Measurements from ENCODE around the gene DHRS7B.
"Not testable (repeated sequence)": the region's sequence is repeated elsewhere in the genome, so short reads cannot be mapped to it uniquely, and the experiment has no call there.

Gene DHRS7B

GRCh38 chr17:21113049-21113690 is 13.6 kb upstream of the DHRS7B start:
- no peak for DNase-seq

GRCh38 chr17:21113716-21114115 is 13.0 kb upstream of the DHRS7B start:
- DNase-seq, result no peak

DNA sequence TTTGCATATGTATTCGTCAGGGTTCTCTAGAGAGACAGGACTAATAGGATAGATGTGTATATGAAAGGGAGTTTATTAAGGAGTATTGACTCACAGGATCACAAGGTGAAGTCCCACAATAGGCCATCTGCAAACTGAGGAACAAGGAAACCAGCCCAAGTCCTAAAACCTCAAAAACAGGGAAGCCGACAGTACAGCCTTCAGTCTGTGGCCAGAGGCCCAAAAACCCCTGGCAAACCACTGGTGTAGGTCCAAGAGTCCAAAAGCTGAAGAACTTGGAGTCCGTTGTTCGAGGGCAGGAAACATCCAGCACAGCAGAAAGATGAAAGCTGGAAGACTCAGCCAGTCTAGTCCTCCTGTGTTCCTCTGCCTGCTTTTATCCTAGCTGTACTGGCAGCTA is 12.0 kb upstream of the DHRS7B start:
- DNase-seq, result not testable (repeated sequence)

DNA sequence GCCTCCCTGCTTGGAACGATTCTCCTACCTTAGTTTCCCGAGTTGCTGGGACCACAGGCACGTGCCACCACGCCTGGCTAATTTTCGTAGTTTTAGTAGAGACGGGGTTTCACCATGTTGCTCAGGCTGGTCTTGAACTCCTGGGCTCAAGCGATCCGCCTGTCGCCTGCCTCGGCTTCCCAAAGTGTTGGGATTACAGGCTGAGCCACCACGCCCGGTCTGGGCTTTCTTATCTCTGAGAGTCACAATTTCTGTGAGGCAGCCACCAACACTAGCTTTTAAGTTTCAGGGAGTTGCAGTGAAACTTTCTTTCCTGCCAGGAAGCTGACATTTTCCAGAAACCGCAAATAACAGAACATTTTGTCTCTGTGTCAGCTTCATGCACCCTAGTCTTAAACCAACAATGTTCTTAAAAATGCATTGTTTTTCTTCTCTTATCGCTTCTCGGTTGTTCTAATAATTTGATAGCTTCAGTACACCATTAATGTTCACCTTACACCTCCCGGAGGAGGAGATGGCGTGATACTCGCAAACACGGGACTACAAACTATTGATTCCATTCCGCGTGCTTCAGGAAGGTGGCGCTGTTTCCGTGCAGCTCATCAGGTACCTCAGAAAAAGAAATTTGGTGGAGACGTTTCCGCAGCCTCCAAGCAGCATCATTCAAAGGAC is 7.4 kb upstream of the DHRS7B start:
- DNase-seq, result no peak

- no peak for DNase-seq
Measured at GRCh38 chr17:21119919-21120249, 6.9 kb upstream of the DHRS7B start.

DNA sequence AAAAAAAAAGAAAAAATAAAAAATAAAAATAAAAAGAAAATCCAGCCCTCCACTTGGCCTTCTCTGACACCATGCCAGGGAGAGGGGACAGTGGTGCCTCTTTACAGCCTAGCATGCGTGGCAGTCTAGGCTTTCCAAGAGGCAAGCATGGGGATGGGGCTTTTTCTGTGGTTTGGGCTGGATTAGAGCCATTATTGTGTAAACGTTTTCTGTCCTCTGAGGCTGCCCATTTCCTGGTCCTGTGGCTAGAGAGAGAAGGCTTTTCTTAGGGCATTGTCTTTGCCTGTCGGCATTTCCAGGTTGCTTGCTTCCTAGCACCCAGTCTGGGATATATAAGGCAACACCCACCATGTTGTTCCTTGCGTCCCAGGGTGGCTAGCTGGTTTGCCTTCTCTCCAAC is 2.7 kb upstream of the DHRS7B start:
- no peak for DNase-seq

GRCh38 chr17:21124517-21124916 is 2.2 kb upstream of the DHRS7B start:
- not testable (repeated sequence) for DNase-seq

GRCh38 chr17:21125862-21126261 is 902 bp upstream of the DHRS7B start:
- no peak for DNase-seq

GRCh38 chr17:21127509-21128077 is 829 bp downstream of the DHRS7B start:
- DNase-seq, result no peak

- no peak for DNase-seq
Measured at GRCh38 chr17:21129023-21129681, 2.4 kb downstream of the DHRS7B start.

- DNase-seq, result no peak
Measured at GRCh38 chr17:21131137-21131536, 4.4 kb downstream of the DHRS7B start.

- DNase-seq, result no peak
Measured at GRCh38 chr17:21132428-21132827, 5.7 kb downstream of the DHRS7B start.

DNA sequence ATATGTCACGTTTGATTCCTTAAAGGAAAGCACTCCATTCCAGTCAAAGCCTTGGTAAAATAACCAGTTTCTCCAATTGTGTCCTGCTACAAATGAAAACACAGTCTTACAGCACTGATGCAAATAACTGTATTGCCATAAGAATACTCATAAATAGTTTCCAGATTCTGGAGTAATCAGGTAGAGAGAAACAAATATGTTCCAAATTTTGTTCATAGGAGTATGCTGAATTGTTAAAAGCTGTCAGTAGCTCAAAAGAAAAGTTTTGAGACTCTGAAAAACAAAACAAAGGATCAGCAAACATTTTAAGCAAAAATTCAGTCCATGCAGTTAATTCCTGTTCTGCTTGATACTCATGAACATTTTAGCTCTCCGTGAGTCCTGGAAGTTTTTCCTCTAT is 7.8 kb downstream of the DHRS7B start:
- no peak for DNase-seq

DNA sequence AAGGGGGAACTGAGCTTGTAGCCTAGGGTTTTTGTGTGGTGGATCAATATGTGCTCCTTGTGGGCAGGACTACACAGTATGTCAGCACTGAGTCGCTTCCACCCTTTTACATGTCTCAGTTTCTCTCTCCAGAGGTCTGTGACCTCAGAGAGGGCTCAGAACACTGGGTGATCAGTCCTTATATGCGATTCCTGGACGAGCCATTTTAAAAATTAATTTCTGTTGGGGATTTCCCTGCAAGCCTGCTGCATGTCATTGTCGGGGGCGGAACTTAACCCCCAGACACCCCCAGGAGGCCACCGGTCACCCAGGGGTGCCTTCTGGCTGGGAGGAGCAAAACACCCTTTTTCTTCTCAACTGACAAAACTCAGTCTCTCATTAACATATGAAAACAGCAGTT is 14.1 kb downstream of the DHRS7B start:
- no peak for DNase-seq

- no peak for DNase-seq
Measured at GRCh38 chr17:21141331-21141730, 14.6 kb downstream of the DHRS7B start.

GRCh38 chr17:21142065-21142464 is 15.3 kb downstream of the DHRS7B start:
- DNase-seq, result not testable (repeated sequence)

GRCh38 chr17:21143695-21144094 is 16.9 kb downstream of the DHRS7B start:
- no peak for DNase-seq

DNA sequence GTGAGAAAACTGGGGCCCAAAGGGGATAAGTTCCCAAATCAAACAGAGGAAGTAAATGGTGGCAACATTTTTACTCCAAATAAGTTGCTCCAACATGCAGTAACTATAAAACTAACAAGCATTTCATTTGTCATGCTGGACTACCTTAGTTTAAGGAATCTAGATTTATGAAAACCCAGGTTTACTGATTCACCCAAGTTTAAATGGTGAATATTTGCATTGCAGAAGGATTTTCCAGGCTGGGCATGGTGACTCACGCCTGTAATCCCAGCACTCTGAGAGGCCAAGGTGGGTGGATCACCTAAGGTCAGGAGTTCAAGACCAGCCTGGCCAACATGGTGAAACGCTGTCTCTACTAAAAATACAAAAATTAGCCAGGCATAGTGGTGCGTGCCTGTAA is 17.5 kb downstream of the DHRS7B start:
- DNase-seq, result not testable (repeated sequence)

DNA sequence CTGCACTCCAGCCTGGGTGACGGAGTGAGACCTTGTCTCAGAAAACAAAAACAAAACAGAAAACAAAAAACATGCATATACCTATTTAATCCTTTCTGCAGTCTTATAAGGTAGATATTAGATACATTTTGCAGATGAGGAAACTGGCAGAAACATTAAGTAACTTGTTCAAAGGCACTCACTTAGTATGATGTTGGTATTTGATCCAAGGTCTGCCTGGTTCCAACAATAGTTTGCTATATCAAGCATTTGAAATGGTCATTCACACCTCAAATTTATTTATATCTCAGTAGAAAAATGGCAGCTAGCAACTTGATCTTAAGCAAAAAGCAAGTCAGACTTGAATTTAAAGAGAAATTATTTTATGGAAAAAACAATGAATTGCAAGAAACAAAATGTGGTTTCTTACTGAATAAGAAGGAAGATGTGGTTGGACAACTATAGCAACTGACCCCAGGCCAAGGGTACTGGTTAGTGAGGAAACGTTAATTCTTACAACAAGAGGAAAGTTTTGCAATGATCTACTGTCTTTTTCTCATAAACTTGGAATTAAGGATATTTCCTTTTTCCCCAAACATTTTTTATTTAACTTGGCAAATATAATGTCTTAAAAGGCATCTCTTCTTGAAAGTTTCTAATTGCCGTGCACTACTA is 19.7 kb downstream of the DHRS7B start:
- no peak for DNase-seq

GRCh38 chr17:21149621-21150020 is 22.9 kb downstream of the DHRS7B start:
- no peak for DNase-seq

DNA sequence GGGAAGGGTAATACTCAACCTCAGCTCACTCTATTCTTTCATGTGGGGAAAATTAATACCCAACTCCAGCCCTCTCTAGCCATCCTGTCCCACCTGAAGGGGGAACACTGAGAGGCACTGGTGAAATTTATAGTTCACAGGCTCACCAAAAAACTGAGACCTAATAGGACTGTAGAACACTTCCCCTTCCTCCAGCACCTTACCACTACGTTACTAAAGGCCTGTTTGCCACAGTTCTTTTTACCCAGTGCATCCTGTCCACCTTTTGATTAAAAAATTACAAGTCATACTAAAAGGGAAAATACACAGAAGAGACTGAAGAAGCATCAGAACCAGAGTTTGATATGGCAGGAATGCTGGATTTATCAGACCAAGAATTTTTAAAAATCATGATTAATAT is 26.0 kb downstream of the DHRS7B start:
- DNase-seq, result no peak

DNA sequence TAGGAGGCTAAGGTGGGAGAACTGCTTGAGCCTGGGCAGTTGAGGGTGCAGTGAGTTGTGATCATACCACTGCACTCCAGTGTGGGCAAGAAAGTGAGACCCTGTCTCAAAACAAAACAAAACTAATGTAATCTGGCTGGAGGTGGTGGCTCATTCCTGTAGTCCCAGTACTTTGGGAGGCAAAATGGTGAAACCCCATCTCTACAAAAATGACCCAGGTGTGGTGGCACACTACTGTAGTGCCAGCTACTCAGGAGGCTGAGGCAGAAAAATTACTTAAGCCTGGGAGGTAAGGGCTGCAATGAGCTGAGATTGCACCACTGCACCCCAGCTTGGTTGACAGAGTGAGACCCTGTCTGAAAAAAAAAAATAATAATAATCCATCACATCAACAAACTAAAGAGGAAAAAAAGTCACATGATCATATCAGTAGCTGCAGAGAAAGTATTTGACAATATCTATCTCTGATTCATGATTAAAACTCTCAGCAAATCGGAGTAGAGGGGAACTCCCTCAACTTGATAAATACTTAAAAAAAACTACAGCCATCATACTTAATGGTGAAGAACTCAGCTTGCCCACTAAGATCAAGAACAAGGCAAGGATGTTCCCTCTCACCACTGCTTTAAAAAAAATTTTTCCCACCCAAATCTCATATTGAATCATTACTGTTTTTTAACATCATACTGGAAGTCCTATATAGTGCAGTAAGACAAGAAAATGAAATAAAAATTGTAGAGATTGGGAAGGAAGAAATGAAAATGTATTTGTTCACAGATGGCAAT is 31.0 kb downstream of the DHRS7B start:
- no peak for DNase-seq

GRCh38 chr17:21160401-21160800 is 33.6 kb downstream of the DHRS7B start:
- DNase-seq, result no peak
